Left cardiac atrium (tissue), 4 donors: Measurements from ENCODE around the gene REEP1. TPM values are rescaled to one million over a fixed set of nuclear protein-coding genes. Genes with fewer than 3 reads are reported as not detected.

Source experiments
- ATAC-seq, 2 donors: fragments of 200-7000 bp; cut with Tn5 transposase; one replicate each; pipeline ENCODE4 v1.9.1; 2020; ENCODE audit warnings: mild to moderate bottlenecking in 2 of 2, moderate library complexity in 2 of 2
- DNase-seq: peaks from one replicate; pipeline ENCODE4 v3.0.0-alpha.2; 2020
- intact Hi-C, 2 donors: fragments of 100-400 bp; cut with DNase I; formaldehyde crosslinking; loops; one replicate each; pipeline versions ENCODE4 v1.14.1 to v1.15.1; 2022 to 2023
- long read RNA-seq: library from polyadenylated mRNA; unstranded; transcript quantifications from one replicate; pipeline ENCODE4 v2.0.0, GENCODE V29; 2021
- total RNA-seq, 2 donors: library from RNA; stranded (reverse); fragmentation: NEBNext Ultra II Directional; extraction: Animal tissue kit (Norgen Biotek cat#: 25700); gene quantifications; one replicate each; pipeline ENCODE4 v1.2.1, GENCODE V29; 2021
- donor health status: DM: no; HTN: yes; CAD: no.
- donor health status: DM: no; HTN: yes; CAD: no; lungs with severe emphysema.
- donor health status: DM: yes; HTN: yes; CAD: no.
- donor health status: Dilated cardiomyopathy.

REEP1 gene, protein sequence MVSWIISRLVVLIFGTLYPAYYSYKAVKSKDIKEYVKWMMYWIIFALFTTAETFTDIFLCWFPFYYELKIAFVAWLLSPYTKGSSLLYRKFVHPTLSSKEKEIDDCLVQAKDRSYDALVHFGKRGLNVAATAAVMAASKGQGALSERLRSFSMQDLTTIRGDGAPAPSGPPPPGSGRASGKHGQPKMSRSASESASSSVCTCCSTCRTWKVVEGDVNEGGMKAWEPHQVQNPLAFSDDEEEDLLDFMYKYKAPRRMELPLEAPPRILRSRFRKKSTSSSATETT
- 10 to 100 TPM; 15.7 to 22.5 TPM for total RNA-seq
- long read RNA-seq, partial matches to known transcripts = 4 of 18 reads
- long read RNA-seq, other reads (novel, unspliced or antisense) = 10 of 18 reads

DNA sequence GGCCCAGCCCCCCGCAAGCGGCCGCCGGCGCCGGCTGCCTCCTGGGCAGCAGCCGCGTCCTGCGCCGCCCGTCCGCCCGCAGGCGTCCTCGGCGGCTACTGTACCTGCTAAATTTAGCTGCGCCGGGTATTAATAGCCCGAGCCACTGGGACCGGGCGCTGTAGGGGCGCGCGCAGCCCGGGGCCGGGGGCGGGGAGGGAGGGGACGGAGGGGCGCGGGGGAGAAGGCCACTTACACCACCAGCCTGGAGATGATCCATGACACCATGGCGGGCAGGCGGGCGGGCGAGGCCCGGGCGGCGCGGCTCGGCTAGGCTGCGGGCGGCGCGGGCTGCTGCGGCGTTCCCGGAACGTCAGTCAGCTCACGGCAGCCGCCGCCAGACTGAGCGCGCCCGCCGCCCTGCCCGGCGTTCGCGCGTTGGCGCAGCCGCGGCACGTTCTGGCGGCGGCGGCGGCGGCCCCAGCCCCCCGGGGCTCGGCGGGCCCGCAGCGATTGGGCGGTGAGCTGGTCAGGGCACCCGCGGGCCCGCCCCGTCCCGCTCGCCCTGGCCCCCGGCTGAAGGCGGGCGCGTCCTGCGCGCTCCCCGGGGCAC lies at the start of gene REEP1:
Gene REEP1, minus strand, starts transcription at position 383 of the 592 bp plus-strand sequence. Its CDS starts 116 bp downstream, at position 267.
- peak; percentile 86 to 88 for ATAC-seq
- intact Hi-C loops = loop anchor here in 1 of 2 donors (5.0 kb wide), 1 partner anchor 35 kb away; no protein-coding TSS in a partner anchor
- DNase-seq = peak; percentile 31

DNA sequence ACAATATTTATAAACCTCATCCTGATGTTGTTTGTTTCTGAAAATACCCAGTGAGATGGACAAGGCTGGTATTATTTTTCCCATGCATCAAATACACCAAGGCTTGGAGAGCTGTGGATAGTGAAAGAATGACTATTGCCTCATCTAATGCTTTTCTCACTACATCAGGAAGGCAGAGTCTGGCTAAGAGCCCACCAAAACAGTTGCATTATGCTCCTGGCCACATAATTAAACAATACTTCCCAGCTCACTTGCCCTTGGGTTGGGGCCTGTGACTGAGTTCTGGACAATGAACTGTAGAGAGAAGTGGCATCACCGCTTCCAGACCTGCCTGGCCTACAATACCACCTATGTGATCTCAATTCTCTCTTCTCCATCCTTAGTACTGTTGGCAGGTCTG lies 46.4 kb upstream of the REEP1 start:
- no peak for DNase-seq
- peak in 1 of 2 donors; percentile 65 for ATAC-seq
- intact Hi-C loops = no loop called here

DNA sequence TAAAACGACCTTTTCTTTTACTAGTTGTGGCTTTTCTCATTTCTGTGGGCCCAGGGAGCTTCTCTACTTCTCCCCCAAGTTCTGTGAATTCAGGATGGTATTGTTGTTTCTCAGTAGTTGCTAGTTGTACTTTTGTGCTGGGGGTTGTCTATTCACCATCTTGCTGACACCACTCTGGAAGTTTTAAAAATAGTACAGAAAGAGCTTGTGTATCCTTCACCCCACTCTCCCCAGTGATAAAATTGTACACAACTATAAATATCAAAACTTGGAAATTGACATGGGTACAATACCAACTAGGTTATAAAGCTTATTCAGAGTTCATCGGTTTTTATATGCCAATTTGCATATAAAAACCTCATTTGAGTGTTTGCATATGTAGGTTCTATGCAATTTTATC lies 45.3 kb upstream of the REEP1 start:
- intact Hi-C loops = no loop called here
- DNase-seq (no peak), ATAC-seq (peak in 1 of 2 donors; percentile 47)

DNA sequence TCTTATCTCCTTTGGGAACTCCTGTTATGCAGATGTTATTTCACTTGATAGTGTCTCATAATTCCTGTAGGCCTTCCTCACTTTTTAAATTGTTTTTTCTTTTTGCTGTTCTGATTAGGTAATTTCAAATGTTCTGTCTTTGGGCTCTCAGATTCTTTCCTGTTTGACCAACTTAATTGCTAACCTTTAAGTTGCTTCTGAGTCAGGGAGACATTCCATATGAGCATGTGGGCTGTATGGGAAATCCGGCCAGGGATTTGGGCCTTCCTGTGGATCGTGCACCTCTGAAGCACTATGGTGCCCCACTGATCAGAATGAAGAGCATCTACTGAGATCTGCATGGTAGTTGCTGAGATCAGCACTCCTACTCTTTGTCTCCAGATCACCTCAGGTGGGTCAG lies 44.7 kb upstream of the REEP1 start:
- ATAC-seq = no peak
- intact Hi-C loops = no loop called here
- no peak for DNase-seq

DNA sequence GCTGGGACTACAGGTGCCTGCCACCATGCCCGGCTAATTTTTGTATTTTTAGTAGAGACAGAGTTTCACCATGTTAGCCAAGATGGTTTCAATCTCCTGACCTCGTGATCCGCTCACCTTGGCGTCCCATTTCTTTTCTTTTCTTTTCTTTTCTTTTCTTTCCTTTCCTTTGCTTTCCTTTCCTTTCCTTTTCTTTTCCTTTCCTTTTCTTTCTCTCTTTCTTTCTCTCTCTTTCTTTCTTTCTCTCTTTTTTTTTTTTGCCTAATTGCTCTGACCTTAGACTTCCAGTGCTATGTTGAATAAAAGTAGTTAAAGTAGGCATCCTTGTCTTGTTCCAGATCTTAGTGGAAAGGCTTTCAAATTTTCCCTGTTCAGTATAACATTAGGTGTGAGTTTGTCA lies 41.0 kb upstream of the REEP1 start:
- DNase-seq (no peak), ATAC-seq (no peak)
- intact Hi-C loops = loop anchor here in 1 of 2 donors (10.0 kb wide), 1 partner anchor 154 kb away; no protein-coding TSS in a partner anchor

DNA sequence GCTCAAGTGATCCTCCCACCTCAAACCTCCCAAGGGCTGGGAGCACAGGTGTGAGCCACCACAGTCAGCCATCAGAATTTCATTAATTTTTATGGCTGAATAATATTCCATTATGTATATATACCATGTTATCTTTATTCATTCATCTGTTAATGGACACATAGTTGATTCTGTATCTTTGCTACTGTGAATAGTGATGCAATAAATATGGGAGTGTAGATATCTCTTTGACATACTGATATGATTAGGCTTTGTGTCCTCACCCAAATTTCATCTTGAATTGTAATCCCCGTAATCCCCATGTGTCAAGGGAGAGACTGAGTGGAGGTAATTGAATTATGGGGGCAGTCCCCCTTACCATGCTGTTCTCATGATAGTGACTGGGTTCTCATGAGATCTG lies 38.2 kb upstream of the REEP1 start:
- intact Hi-C loops = loop anchor here in 1 of 2 donors (10.0 kb wide), 1 partner anchor 151 kb away; no protein-coding TSS in a partner anchor
- DNase-seq = no peak
- ATAC-seq = no peak

DNA sequence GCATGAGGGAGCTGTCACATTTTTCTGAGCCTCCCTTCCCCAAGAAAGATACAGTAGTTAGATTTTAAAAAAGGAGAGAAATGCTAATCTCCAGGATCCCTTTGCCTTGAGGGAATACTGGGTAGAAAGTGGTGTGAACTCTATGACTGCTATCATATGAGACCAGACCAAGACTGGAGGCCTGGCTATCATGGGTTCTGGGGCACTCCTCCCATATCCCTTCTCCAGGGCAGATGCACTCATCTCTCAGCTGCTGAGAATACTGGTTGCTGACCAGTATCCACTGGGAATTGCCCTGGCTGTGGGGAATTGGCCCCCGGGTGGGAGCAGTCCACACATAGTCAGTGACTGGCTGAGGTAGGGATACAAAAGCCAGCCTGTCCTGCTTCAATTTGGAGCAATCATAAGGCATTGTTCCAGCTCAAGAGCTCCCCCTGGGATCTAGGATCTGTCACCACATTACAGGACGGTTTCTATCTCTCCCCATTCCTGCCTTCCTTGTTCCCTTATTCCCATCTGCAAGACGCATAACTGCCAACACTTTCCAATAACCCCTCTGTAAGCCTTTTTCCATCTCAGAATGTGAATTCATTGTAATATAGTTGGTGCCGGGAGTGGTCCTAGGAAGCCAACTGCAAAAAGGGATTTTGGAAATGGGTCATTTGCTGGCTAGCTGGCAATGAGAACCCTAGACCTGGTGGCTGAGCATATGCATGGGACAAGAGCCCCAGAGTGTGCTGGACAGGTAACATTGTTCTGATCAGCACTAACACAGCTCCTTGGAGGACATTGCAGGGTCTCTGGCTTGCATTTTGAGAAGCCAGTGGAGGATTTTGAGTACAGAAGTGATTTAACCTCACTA lies 35.4 kb upstream of the REEP1 start:
- DNase-seq = no peak
- peak; percentile 50 to 81 for ATAC-seq
- intact Hi-C loops = loop anchor here in 1 of 2 donors (10.0 kb wide), 1 partner anchor 148 kb away; no protein-coding TSS in a partner anchor

DNA sequence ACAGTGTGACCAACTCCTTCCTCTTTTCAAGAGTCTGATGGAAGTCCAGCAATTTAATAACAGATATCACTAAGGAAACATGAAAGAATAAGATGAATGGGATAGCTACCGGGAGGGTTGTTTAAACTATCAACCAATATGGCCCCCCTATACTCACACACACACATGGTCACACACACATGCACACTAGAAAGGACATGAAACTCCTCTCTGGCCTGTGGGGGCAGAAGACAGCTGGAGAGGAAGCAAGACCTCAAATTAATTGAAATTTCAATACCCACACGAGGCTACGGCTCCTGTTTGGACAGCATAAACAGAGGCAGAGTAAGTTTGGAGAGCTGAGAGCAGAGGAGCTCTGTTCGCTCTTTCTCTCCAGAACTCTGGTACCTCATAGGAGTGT lies 34.7 kb upstream of the REEP1 start:
- no peak for ATAC-seq
- no peak for DNase-seq
- intact Hi-C loops = loop anchor here in 1 of 2 donors (10.0 kb wide), 1 partner anchor 147 kb away; no protein-coding TSS in a partner anchor

DNA sequence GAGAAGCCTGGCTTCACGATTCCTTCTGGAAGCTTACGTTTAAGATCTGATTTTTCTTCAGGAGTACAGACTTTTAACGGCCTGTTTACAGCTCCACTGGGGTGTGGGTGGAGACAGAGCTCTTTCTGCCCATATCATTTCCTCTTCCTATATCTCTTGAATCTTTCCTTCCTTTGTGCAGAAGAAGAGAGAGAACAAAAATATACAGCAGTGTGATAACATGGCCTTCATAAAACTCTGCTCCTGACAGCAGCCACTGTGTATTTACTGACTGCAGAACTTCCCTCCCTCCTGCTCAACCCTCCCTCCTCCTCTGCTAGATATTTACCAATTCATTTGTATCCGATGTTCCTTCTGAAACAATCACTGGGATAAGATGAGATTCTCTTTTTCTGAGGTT lies 34.1 kb upstream of the REEP1 start:
- intact Hi-C loops = loop anchor here in 1 of 2 donors (10.0 kb wide), 1 partner anchor 147 kb away; no protein-coding TSS in a partner anchor
- DNase-seq (no peak), ATAC-seq (no peak)

DNA sequence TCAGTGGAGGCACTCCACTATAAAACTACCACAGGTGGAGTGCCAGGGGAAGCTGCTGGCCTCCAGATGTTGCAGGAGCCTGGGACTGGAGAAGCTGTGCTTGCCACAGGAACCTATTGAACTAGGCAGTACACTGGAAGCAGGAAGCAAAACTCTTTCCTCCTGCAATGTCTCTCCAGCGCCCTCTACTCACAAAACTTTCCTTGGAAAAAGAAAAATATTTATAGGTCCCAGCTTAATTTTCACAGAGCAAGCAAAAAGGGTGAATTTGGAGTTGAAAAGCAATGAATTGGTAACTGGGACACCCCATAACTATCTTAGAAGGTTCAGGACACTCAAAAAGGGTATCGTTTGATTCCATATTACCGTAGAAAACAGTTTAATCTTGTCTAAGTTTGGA lies 33.2 kb upstream of the REEP1 start:
- intact Hi-C loops = loop anchor here in 1 of 2 donors (10.0 kb wide), 1 partner anchor 146 kb away; no protein-coding TSS in a partner anchor
- no peak for DNase-seq
- no peak for ATAC-seq

DNA sequence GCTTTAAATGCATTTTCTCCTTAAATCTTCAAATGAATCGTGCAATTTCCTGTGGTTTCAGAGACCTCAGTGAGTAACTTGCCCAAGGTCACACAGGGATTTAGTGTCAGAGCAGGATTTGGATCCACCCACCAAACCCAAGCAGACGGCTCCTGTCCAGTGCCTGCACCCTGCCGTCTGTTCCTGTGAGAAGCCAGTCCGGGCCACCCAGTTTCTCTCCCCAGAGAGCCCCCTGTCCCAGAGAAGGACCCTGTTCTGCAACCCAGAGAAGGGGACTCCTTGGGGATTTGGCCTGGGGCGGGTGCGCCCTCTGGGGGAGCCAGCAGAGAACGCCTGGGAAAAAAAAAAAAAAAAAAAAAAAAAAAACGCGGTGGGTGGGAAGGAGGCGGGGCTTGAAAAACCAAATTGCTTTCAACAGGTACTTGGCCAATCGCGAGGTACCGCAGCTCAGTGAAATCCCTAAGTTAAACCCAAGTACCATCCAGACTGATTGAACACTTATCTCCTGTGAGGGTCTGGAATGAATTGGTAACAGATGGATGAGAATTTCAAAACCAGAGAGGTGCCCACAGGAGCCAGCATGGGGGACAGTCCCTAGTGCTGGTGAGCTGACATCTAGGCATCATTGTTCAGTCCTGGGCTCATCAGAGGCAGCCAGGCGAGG lies 30.9 kb upstream of the REEP1 start:
- peak; percentile 27 for DNase-seq

DNA sequence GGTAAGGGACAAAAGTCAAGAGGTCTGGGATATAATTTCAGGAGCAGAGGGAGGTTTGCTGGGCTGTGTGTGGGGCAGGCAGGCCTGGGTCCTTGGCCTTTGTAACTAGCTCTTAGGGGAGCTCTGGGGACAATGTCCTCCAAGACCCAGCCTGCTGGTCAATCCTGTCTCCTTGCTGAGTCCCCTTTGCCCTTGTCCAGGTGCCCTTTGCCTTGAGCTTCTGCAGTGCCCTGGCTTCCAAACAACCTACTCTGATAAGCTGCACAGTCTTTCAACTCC lies 30.0 kb upstream of the REEP1 start:
- DNase-seq (no peak), ATAC-seq (peak in 1 of 2 donors; percentile 10)
- intact Hi-C loops = loop anchor here (5.0 to 10.0 kb wide), 2 partner anchors 70 to 73 kb away; no protein-coding TSS in a partner anchor

More for the DNA sequence above, 30.9 kb upstream of the REEP1 start:
- peak; percentile 65 to 69 for ATAC-seq
- intact Hi-C loops = loop anchor here (1.0 to 10.0 kb wide), 3 partner anchors 71 to 147 kb away; no protein-coding TSS in a partner anchor

DNA sequence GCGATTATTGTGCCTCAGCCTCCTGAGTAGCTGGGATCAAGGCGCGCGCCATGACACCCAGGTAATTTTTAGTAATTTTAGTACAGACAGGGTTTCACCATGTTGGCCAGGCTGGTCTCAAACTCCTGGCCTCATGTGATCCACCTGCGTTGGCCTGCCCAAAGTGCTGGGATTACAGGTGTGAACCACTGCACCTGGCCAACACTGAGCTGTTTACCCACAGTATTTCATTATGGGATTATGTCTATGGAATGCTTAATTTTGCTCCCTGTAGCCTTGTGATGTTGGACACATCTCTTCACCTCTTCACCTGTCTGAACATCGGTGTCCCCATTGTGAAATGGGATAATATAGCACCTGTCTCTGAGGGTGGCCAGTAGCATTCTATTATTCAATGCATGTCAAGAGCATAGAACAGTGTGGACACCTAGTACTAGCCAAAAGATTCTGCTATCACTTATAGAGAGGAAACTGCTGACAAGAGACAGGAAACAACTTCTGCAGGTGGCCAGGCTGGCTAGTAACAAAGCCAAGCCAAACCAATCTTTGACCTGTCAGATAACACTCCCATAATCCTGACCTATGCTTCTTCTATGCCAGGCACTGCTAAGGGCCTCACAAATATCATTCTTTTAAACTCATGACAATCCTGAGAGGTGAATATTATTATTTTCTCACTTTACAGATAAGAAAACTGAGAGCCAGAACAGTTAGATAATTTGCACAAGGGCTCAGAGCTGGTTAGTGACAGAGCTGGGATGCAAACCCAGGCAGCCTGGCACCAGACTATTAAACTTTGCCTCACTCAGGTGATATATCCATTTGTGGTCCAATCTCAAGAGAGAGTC lies 29.4 kb upstream of the REEP1 start:
- ATAC-seq = peak; percentile 9 to 14
- intact Hi-C loops = loop anchor here (5.0 to 10.0 kb wide), 2 partner anchors 70 to 72 kb away; no protein-coding TSS in a partner anchor
- DNase-seq = no peak

DNA sequence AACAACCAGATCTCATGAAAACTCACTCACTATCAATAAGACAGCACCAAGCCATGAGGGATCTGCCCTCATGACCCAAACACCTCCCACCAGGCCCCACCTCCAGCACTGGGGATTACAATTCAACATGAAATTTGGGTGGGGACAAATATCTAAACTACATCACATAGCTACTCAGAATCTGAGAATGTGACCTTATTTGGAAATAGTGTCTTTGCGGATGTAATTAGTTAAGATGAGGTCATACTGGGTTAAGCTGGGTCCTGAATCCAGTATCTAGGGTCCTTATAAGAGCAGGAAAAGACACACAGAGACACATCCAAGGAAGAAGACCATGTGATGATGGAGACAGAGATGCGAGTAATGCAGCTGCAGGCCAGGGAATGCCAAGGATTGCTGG lies 27.5 kb upstream of the REEP1 start:
- no peak for DNase-seq
- ATAC-seq = no peak
- intact Hi-C loops = loop anchor here (5.0 to 10.0 kb wide), 2 partner anchors 68 to 70 kb away; no protein-coding TSS in a partner anchor

DNA sequence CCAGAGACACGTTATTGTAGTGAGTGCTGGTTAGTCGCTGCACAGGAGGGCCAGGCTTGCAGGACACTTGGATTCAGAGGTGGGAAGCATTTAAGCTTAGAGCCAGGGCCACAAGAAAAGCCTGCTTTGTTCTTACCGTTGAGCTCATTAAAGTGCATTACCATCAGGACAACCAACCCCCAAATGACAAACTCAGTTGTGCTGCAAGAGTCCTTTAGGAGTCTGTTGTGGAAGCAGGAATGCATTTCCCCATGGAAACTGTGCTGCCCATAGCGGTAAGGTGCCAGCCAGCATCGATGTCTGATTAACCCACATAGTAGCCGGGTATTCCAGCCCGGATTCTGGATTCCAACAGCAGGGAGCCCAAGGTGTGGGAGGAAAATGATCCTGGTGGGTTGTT lies 23.4 kb upstream of the REEP1 start:
- ATAC-seq (no peak), DNase-seq (no peak)
- intact Hi-C loops = loop anchor here in 1 of 2 donors (10.0 kb wide), 1 partner anchor 66 kb away; no protein-coding TSS in a partner anchor

DNA sequence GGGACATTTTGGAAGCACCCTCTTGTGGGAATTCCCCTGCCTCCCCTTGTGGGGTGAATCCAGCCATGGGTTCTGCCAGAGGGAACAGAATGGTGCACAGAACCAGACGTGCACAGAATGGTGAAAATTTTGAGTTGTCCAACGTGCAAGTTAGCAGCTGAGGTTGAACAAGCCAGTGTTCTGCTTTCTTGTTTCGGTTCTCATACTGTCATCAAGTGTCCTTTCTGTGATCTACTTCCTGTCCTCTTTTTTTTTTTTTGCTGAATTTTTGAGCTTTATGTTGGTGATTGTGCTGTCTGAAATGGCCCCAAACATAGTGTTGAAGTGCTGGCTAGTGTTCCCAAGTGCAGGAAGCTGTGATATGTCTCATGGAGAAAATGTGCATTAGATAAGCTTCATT lies 21.5 kb upstream of the REEP1 start:
- intact Hi-C loops = no loop called here
- DNase-seq = no peak
- no peak for ATAC-seq

DNA sequence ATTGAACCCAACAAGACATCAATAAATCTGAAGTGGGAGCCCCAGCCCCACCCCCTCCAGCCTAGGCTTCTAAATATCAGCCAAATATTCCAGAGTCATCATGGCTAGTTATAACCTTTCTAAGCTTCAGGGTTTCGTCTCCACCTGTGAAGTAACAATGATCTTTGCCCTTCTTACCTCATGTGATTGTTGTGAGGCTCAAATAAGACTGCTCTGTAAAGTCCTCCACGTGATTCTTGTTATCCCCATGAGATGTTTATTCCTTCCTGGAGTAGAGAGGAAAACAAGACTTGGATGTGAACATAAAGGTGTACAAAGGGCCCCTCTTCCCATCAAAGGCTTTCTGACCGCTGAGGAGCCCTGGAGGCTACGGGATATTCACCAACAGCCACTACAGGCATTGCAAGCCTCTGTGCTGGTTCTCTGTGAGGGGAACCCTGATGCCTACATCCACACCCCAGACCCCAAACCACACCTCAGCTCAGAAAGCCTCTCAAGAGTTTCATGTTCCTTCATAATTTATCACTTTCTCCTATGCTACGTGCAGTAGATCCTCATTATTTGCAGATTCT lies 20.1 kb upstream of the REEP1 start:
- intact Hi-C loops = no loop called here
- ATAC-seq (no peak), DNase-seq (no peak)
